GM23338 (cell line): ENCODE results near the gene PLXND1. TPM values are rescaled to one million over a fixed set of nuclear protein-coding genes. Genes with fewer than 3 reads are reported as not detected.

Experiments
- CTCF ChIP-seq, 2 experiments: fragments of 200-600 bp in 1 of 2; sonication (generic) in 1 of 2; conservative IDR thresholded peaks; 2 replicates each; pipeline versions ENCODE4 v1.5.1 to v1.6.1; 2016 to 2017; ENCODE audit warnings: antibody characterized with exemption in 2 of 2, low read depth in 2 of 2, mild to moderate bottlenecking in 2 of 2, moderate library complexity in 1 of 2
- ETS1 ChIP-seq: IDR thresholded peaks from 2 replicates; pipeline ENCODE4 v1.6.1; 2016; ENCODE audit warnings: antibody characterized with exemption
- NANOG ChIP-seq: IDR thresholded peaks from 2 replicates; pipeline ENCODE4 v1.6.1; 2016; ENCODE audit warnings: antibody characterized with exemption, borderline replicate concordance
- STAT1 ChIP-seq: IDR thresholded peaks from one replicate; pipeline ENCODE4 v1.6.1; 2016; ENCODE audit warnings: antibody characterized with exemption; ENCODE audit not compliant: unreplicated experiment
- ZNF331 ChIP-seq: fragments of 250-450 bp; sonication (Bioruptor Pico); IDR thresholded peaks from 2 replicates; pipeline ENCODE4 v1.5.0; 2020; ENCODE audit warnings: low read depth, mild to moderate bottlenecking, moderate library complexity
- ZNF462 ChIP-seq: fragments of 250-450 bp; sonication (Bioruptor Pico); IDR thresholded peaks from 2 replicates; pipeline ENCODE4 v1.5.0; 2020; ENCODE audit warnings: mild to moderate bottlenecking, moderate library complexity
- polyA plus RNA-seq: library from polyadenylated mRNA; unstranded; fragments of >200 nt; fragmentation: Nextera tagmentation; extraction: Ambion mirVana; gene quantifications from 2 replicates; pipeline ENCODE4 v1.2.1, GENCODE V29; 2016
- total RNA-seq: library from RNA; depleted of rRNA; stranded (reverse); fragments of >200 nt; shearing (Covaris generic); gene quantifications from 2 replicates; pipeline ENCODE4 v1.2.3, GENCODE V29; 2014

Gene PLXND1
- total and polyA plus RNA-seq, 2 experiments from 2014 or later = 13.3 to 60.4 TPM

GRCh38 chr3:129543999-129544398, 62.5 kb downstream of the PLXND1 start (continued):
- no peak for TF ChIP-seq ZNF462 (CRISPR knock-in tag)
- TF ChIP-seq ETS1 = no peak
- TF ChIP-seq STAT1 = no peak
- TF ChIP-seq NANOG = no peak
- TF ChIP-seq ZNF331 (CRISPR knock-in tag) = no peak
- no peak for TF ChIP-seq CTCF (conservative IDR thresholded peaks at IDR 0.05; ENCODE audit: low read depth in 2 of 2)
